GM19238 (cell line): Measurements from ENCODE around the gene RAB1A.

Source experiments
- DNase-seq: peaks from one replicate; pipeline ENCODE4 v3.0.0; 2011; ENCODE audit warnings: low spot score; ENCODE audit not compliant: insufficient read length

RAB1A gene

DNA sequence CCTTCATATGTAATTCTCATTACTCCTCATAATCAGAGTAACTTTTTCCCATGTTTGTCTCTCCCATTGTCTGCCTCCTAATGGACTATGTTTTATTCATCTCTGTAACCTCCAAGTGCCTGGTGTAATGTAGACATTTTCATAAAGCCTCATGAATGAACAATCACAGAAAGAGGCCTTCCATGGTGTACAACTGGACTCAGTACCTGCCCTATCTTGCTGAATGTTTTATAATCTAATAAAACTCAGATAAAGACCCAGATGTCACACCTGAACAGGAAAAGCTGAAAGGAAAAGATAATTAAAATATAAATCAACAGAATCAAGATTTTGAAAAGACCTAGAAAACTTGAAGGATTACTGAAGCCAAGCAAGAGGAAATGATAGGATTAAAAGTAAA is 36.7 kb downstream of the RAB1A start:
- no peak for DNase-seq

DNA sequence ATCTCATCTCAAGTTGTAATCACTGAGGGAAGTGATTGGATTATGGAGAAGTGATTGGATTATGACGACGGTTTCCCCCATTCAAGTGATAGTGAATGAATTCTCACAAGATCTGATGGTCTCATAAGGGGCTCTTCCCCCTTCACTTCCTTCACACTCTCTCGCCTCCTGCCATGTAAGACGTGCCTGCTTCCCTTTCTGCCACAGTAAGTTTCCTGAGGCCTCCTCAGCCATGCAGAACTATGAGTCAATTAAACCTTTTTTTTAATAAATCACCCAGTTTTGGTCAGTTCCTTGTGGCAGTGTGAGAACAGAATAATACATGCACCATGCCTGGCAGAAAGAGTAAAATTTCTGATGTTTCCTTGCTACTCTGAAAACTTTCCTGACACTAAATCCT is 37.1 kb downstream of the RAB1A start:
- DNase-seq, result no peak

- DNase-seq, result no peak
Measured at GRCh38 chr2:65085148-65085547, 44.8 kb downstream of the RAB1A start.

DNA sequence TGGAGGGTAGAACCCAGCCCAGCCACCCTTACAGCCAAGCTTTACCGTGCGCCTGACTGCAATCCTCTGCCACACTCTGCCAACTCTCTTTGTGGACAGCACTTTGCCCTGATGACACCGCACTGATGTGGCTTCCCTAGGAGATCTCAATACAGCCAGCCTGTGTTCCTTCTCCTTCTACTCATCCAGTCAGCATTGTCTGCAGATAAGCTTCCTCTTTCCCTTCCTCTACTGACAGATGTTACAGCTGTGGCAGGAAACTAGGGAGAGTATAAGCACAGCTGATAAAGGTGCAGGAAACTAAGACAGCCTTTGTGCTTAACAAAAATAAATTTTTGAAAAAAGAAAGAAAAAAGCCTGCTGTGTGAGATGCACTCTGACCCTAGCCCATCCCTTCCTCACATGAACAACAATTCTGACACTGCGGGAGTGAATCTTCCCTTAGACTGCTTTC is 48.6 kb downstream of the RAB1A start:
- no peak for DNase-seq

- DNase-seq, result no peak
Measured at GRCh38 chr2:65079017-65079416, 50.9 kb downstream of the RAB1A start.

DNA sequence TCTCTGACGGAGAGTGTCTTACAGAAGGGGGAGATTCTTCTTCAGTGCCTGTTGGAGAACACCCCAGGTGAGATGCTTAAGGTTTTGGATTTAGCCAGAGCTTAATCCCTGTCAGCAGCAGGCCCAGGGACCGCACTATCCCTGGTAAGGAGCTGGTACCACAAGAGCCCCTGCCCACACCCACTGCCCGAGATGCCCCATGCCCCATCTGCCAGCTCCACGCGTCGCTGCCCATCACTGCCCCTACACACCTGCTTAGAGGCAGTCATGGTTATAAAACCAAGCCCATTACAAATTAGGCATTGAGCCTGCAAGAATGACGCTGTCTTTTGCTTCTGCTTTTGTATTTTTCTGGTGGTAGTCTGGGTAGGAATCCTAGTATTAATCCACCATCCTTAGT is 52.0 kb downstream of the RAB1A start:
- no peak for DNase-seq

DNA sequence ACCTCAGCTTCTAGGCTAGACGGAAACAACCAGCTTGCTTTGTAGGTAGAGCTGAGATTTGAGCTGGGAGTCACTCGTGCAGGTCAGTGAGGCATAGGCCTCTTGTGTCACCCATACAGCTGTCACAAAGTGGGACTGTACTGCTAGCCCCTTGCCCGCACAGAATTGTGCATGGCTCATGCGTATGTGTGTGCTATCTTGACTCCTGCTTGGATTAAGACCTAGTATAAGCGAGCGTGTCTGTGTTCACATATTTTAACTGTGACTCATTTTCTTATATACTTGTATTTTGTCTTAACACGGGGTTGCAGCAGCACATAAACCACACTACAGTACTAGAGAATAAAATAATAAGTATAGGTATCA is 53.6 kb downstream of the RAB1A start:
- no peak for DNase-seq

DNA sequence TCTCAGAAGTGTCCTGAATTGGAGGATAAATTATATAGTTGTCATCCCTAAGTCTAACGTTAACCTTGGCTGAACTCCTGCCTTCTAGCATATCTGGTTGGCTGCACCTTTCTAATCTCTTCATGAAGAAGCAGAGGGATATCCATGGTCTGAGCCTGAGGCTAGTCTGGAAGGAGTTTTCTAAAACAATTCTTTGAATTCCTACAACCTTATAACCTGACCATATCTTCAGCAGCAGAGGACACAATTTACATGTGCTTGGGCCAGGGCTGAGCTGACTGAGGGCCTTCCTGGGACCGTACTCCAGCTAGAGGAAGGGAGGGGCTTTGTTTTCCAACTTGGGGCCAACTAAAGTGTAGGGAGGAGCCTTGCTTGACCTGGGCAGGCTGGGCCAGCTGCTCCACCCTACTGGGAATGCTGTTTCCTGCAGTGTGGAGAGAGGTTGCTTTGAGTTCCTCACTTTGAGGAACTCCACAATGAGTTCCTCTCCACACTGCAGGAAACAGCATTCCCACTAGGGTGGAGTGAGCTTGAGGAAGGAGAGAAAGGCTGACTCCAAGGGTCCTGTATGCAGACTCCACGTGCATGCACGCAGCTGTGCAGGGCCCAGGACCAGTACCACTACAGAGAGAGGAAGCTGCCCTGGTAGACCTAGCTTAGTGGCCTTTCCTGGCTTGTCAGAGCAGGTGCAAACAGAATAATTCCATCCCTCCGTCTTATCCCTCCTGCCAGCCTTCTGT is 54.1 kb downstream of the RAB1A start:
- no peak for DNase-seq

- DNase-seq, result no peak
Measured at GRCh38 chr2:65075176-65075575, 54.7 kb downstream of the RAB1A start.

- no peak for DNase-seq
Measured at GRCh38 chr2:65073879-65074565, 55.9 kb downstream of the RAB1A start.

DNA sequence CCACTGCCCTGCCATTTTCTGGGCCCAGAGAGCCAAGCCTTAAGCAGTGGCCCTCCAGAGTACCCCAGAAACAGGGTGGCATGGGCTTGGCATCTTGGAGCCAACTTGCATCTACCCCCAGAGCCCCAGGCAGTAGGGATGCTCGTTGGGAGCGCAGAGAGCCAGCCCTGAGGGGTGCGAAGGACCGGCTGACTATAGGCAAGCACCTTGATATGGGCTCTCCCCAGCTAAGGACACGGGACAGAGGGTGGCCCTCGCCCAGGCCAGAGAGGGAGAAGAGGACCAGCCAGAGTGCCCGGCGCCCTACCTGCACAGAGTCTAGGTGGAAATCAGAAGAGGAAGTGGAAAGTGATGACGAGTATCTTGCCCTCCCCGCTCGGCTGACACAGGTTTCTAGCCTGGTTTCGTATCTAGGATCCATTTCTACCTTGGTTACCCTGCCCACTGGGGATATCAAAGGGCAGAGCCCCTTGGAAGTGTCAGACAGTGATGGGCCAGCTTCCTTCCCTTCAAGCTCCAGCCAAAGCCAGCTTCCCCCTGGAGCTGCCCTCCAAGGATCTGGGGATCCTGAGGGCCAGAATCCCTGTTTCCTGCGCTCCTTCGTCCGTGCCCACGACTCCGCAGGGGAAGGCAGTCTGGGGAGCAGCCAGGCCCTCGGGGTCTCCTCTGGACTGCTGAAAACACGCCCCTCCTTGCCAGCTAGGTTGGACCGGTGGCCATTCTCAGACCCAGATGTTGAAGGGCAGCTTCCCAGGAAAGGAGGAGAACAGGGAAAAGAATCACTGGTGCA is 57.5 kb downstream of the RAB1A start:
- DNase-seq, result peak; percentile 25

DNA sequence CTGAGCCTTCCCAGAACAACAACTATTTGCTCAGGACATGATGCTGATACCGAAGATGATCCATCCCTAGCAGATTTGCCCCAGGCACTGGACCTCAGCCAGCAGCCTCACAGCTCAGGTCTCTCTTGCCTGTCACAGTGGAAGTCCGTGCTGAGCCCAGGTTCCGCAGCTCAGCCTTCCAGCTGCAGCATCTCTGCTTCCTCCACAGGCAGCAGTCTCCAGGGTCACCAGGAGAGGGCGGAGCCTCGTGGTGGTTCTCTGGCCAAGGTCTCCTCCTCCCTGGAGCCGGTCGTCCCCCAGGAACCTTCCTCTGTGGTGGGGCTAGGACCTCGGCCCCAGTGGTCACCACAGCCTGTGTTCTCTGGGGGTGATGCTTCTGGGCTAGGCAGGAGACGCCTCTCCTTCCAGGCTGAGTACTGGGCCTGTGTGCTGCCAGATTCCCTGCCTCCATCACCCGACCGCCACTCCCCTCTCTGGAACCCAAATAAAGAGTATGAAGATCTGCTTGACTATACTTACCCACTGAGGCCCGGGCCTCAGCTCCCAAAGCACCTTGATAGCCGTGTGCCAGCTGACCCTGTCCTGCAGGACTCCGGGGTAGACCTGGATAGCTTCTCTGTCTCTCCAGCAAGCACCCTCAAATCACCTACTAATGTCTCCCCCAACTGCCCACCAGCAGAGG is 58.3 kb downstream of the RAB1A start:
- DNase-seq, result no peak

GRCh38 chr2:65070856-65071255 is 59.0 kb downstream of the RAB1A start:
- DNase-seq, result no peak

DNA sequence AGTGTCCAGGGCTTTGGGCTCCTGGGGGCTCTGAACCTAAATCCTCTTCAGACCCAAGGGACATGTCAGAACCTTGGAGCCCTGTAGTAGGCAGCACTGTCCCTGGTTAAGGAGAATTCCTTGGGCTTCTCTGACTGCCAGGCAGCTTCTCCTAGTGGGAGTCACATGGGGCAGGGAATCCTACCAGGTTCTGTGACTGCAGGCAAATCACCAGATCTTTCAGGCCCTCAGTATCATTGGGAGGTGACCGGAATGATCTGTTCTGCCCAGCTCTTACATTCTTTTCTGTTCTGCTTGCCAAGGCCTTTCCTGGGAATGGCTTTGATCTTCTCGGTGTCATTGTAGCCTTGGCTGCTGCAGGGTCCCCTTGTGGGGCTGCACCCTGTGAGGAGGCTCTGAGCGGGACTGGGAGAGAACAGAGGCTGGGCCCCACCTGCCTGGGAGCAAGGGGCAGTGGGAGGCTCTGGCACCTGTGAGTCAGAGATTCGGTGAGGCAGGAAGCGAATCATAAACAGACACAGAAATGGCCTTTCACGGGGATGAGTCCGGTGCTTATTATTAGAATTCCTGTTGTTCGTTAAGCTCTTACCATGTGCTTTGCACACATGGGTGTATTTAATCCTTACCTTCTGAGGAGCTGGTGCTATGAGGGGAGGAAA is 59.6 kb downstream of the RAB1A start:
- no peak for DNase-seq

DNA sequence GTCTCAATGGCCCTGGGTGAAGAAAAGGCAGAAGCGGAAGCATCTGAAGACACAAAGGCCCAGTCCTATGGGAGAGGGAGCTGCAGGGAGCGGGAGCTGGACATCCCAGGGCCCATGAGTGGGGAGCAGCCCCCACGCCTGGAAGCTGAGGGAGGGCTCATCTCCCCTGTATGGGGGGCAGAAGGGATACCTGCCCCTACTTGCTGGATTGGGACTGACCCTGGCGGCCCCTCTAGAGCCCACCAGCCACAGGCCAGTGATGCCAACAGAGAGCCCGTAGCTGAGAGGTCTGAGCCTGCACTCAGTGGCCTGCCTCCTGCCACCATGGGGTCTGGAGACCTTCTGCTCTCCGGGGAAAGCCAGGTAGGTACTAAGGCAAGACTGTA is 60.5 kb downstream of the RAB1A start:
- no peak for DNase-seq

DNA sequence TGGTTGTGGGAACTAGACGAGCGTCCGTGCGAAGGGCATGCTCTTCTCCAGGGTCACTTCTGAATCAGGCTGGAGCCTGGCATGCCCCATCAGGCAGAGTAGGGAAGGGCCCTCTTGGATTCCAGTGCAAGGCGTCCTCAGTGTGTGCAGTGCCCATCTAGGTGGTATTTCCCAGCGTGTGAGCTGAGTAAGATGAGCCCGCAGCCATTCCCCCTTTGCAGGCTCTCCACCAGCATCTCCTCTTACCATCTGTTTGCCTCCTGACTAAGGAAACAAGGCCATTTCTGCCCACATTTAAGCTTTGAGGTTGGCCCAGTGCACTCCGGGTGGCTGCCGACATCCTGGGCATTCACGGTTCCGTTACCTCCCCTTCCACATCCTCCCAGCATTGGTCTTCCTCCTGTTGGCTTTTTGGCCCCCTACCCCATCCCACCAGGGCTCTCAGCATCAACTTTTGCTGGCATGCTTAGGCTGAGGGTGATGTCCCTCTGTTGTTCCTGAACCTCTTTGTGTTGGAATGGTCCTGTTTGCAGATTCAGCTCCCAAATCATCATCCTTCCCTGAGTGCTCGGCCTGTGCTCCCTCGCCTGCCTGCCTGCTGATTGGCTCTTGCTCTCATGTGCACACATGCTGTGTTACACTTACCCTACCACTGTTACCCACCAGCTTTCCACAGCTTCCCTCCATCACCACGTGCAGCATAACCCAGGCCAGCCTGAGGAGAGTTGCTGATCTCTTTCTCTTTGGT is 61.9 kb downstream of the RAB1A start:
- no peak for DNase-seq

DNA sequence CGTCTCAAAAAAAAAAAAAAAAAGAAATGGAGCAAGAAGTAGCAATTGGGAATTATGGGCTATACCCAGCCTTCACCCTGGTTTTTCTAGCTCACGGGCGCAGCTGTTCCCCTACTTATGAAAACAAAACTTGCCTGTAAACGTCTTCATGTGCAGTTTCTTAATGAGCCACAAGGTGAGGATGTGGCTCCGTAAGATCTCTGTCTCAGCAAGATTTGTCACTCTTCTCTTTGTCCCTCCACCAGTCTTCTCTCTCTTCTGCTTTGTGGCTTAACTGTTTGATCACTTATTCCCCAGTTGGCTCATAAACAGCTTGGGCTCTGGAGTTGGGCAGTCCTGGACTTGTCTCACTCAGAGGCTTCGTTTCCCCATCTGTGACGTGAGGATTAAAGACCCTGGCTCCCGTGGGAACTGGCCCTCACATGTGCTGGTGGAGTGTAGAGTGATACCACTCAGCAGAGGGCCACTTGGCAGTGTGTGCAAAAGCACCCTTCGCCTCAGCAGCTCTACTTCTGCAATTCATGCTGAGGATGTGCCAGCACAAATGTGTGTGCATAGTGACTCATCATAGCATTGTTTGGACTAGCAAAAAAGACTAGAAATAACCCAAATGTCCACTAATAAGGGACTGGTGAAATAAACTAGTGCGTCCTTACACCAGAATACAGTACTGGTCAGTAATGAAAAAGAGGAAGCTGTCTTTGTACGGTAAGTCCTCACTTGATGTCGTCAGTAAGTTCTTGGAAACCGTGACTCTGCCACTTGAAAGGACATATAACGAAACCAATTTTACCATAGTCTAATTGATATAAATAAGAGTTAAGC is 65.0 kb downstream of the RAB1A start:
- peak; percentile 50 for DNase-seq

DNA sequence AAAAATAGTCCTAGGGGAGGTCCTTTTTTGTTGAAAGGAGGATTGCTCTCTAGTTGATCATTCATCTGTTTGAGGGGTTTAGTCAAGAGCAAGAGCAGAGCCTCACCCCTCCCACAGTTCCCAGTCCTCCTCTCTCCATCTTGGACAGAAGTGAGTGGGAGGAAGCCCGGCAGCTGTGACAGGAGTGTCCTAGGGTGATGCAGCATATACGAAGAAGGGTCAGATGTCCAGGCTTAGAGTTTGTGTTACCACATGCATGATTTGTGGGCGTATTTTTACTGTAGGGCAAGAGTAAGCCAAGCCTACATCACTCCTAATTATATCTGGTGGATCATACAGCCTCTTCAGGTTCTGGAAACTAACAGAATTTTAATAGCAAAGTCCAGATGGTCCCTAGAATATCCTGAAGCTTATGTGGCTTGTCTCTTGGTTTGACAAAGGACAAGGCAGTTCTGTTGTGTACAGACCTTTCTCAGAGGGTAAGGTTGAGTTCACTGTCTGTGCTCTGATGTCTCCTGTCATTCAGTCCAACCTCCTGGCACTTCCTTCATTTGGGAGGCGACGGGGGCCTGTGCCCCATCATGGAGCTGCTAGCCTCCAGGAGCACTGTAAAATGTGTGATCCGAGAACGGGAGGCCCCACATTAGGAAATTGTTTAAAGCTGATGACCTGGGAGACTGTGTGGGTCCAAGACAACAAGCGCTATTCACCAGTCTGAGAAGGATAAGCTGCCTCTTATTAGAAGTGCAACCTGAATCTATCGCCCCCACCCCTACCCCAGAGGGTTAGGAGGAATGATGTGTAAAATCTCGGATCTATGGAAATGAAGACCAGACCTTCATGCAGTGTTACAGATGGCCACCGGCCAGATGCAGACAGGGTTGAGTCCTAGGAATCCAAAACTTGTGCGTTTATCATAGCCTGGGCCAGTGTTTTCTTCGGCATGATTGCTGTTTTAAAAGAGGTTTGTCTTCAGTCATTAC is 66.8 kb downstream of the RAB1A start:
- no peak for DNase-seq
